IgD-negative memory B cell (primary cell): ENCODE results near the gene SMIM44. TPM values are rescaled to one million over a fixed set of nuclear protein-coding genes. Genes with fewer than 3 reads are reported as not detected.

Experiments used
- H3K27ac Mint-ChIP-seq, 3 donors: one replicate each; pipeline ENCODE4 v1.8.0; 2020 to 2022; ENCODE audit warnings: mild to moderate bottlenecking in 3 of 3, mixed read lengths in 3 of 3, moderate library complexity in 1 of 3
- H3K27me3 Mint-ChIP-seq: one replicate; pipeline ENCODE4 v1.8.0; 2021; ENCODE audit warnings: mixed read lengths
- H3K36me3 Mint-ChIP-seq: one replicate; pipeline ENCODE4 v1.8.0; 2020; ENCODE audit warnings: mild to moderate bottlenecking, mixed read lengths
- H3K4me1 Mint-ChIP-seq, 3 donors: one replicate each; pipeline ENCODE4 v1.8.0; 2020 to 2022; ENCODE audit warnings: mixed read lengths in 3 of 3, mild to moderate bottlenecking in 1 of 3
- H3K4me3 Mint-ChIP-seq, 4 donors: one replicate each; pipeline ENCODE4 v1.8.0; 2020 to 2022; ENCODE audit warnings: mild to moderate bottlenecking in 4 of 4, mixed read lengths in 4 of 4, moderate library complexity in 3 of 4
- H3K9me3 Mint-ChIP-seq, 3 donors: one replicate each; pipeline ENCODE4 v1.8.0; 2020 to 2021; ENCODE audit warnings: mixed read lengths in 3 of 3, mild to moderate bottlenecking in 1 of 3
- polyA plus RNA-seq: library from polyadenylated mRNA; unstranded; fragments of 300-500 nt; fragmentation: Illumina TruSeq; gene quantifications from one replicate; pipeline ENCODE4 v1.2.3, GENCODE V29; 2021

Gene SMIM44
- polyA plus RNA-seq, 1 donor from 2014 or later, result not detected

- peak overlapping the region; percentile 90 to 99 (median 98) for H3K27ac Mint-ChIP-seq
- no peaks in the 10 kb centered on the region for H3K27me3 Mint-ChIP-seq
- no peaks in the 10 kb centered on the region for H3K9me3 Mint-ChIP-seq
- peaks cover 12 to 15% (median 13%) of the 10 kb centered on the region in 3 donors for H3K4me1 Mint-ChIP-seq
- peaks cover 10% of the 10 kb centered on the region for H3K36me3 Mint-ChIP-seq
- peak overlapping the region; percentile 86 to 98 (median 95) for H3K4me3 Mint-ChIP-seq
Measured at GRCh38 chr19:3499738-3500428, 16.6 kb upstream of the SMIM44 start.

GRCh38 chr19:3497757-3498520 lies 14.7 kb upstream of the SMIM44 start:
- Mint-ChIP-seq H3K27ac (peak overlapping the region in 1 of 3 donors; percentile 90), H3K36me3 (peaks cover 10% of the 10 kb centered on the region), H3K4me3 (peak overlapping the region in 2 of 4 donors; percentile 76 to 78), H3K4me1 (peaks cover 10 to 15% (median 12%) of the 10 kb centered on the region in 3 donors), H3K9me3 (no peaks in the 10 kb centered on the region), H3K27me3 (no peaks in the 10 kb centered on the region)

GRCh38 chr19:3496392-3497273 lies 13.4 kb upstream of the SMIM44 start:
- Mint-ChIP-seq H3K36me3 (peaks cover 10% of the 10 kb centered on the region), H3K4me3 (peak overlapping the region in 1 of 4 donors; percentile 76), H3K27me3 (no peaks in the 10 kb centered on the region), H3K27ac (peak overlapping the region in 2 of 3 donors; percentile 19 to 39), H3K9me3 (no peaks in the 10 kb centered on the region), H3K4me1 (peaks cover 10 to 15% (median 12%) of the 10 kb centered on the region in 3 donors)

- peak overlapping the region in 1 of 3 donors; percentile 39 for H3K27ac Mint-ChIP-seq
- H3K4me3 Mint-ChIP-seq, result no peak overlapping the region
- H3K27me3 Mint-ChIP-seq, result no peaks in the 10 kb centered on the region
- peaks cover 8% of the 10 kb centered on the region for H3K36me3 Mint-ChIP-seq
- H3K4me1 Mint-ChIP-seq, result peaks cover 3 to 7% (median 6%) of the 10 kb centered on the region in 3 donors
- no peaks in the 10 kb centered on the region for H3K9me3 Mint-ChIP-seq
Measured at GRCh38 chr19:3494559-3494958, 11.3 kb upstream of the SMIM44 start.

- peaks cover 7% of the 10 kb centered on the region for H3K36me3 Mint-ChIP-seq
- H3K4me1 Mint-ChIP-seq, result peaks cover 1 to 5% (median 3%) of the 10 kb centered on the region in 3 donors
- no peak overlapping the region for H3K4me3 Mint-ChIP-seq
- no peaks in the 10 kb centered on the region for H3K27me3 Mint-ChIP-seq
- no peaks in the 10 kb centered on the region for H3K9me3 Mint-ChIP-seq
- no peak overlapping the region for H3K27ac Mint-ChIP-seq
Measured at GRCh38 chr19:3494051-3494450, 10.8 kb upstream of the SMIM44 start.

GRCh38 chr19:3493651-3494050 lies 10.4 kb upstream of the SMIM44 start:
- no peaks in the 10 kb centered on the region for H3K9me3 Mint-ChIP-seq
- H3K36me3 Mint-ChIP-seq, result peaks cover 7% of the 10 kb centered on the region
- H3K27ac Mint-ChIP-seq, result peak overlapping the region in 1 of 3 donors; percentile 39
- H3K4me1 Mint-ChIP-seq, result peaks cover 0 to 5% (median 0%) of the 10 kb centered on the region in 3 donors
- H3K4me3 Mint-ChIP-seq, result no peak overlapping the region
- no peaks in the 10 kb centered on the region for H3K27me3 Mint-ChIP-seq

- H3K9me3 Mint-ChIP-seq, result no peaks in the 10 kb centered on the region
Measured at GRCh38 chr19:3492919-3493318, 9.7 kb upstream of the SMIM44 start.

GRCh38 chr19:3492131-3492839 lies 9.0 kb upstream of the SMIM44 start:
- Mint-ChIP-seq H3K27ac (peak overlapping the region in 1 of 3 donors; percentile 18), H3K36me3 (peaks cover 5% of the 10 kb centered on the region), H3K4me1 (peaks cover 0 to 3% (median 0%) of the 10 kb centered on the region in 3 donors), H3K9me3 (no peaks in the 10 kb centered on the region), H3K4me3 (peak overlapping the region in 1 of 4 donors; percentile 37), H3K27me3 (no peaks in the 10 kb centered on the region)

More at GRCh38 chr19:3492919-3493318, 9.7 kb upstream of the SMIM44 start:
- peak overlapping the region in 1 of 3 donors; percentile 18 for H3K27ac Mint-ChIP-seq
- peaks cover 5% of the 10 kb centered on the region for H3K36me3 Mint-ChIP-seq
- no peaks in the 10 kb centered on the region for H3K27me3 Mint-ChIP-seq
- no peak overlapping the region for H3K4me3 Mint-ChIP-seq
- H3K4me1 Mint-ChIP-seq, result peaks cover 0 to 3% (median 0%) of the 10 kb centered on the region in 3 donors

- Mint-ChIP-seq H3K9me3 (no peaks in the 10 kb centered on the region), H3K36me3 (peaks cover 2% of the 10 kb centered on the region), H3K27ac (no peak overlapping the region), H3K4me3 (no peak overlapping the region), H3K4me1 (no peaks in the 10 kb centered on the region), H3K27me3 (no peaks in the 10 kb centered on the region)
Measured at GRCh38 chr19:3491396-3492119, 8.3 kb upstream of the SMIM44 start.

GRCh38 chr19:3482507-3483225 lies 575 bp downstream of the SMIM44 start:
- H3K36me3 Mint-ChIP-seq, result no peaks in the 10 kb centered on the region
- H3K4me3 Mint-ChIP-seq, result peak overlapping the region in 1 of 4 donors; percentile 54
- no peaks in the 10 kb centered on the region for H3K9me3 Mint-ChIP-seq
- H3K27me3 Mint-ChIP-seq, result peaks cover 3% of the 10 kb centered on the region
- no peak overlapping the region for H3K27ac Mint-ChIP-seq
- peaks cover 4 to 7% (median 5%) of the 10 kb centered on the region in 3 donors for H3K4me1 Mint-ChIP-seq

- Mint-ChIP-seq H3K4me3 (no peak overlapping the region), H3K27ac (no peak overlapping the region), H3K9me3 (no peaks in the 10 kb centered on the region), H3K4me1 (peaks cover 4 to 7% (median 5%) of the 10 kb centered on the region in 3 donors), H3K36me3 (no peaks in the 10 kb centered on the region), H3K27me3 (peaks cover 3% of the 10 kb centered on the region)
Measured at GRCh38 chr19:3481241-3482090, 1.8 kb downstream of the SMIM44 start.

- Mint-ChIP-seq H3K27me3 (peaks cover 3% of the 10 kb centered on the region), H3K36me3 (no peaks in the 10 kb centered on the region), H3K4me1 (peaks cover 4 to 7% (median 5%) of the 10 kb centered on the region in 3 donors), H3K27ac (peak within 1 kb of the TSS in 1 of 3 donors; percentile 43), H3K4me3 (peak within 1 kb of the TSS in 2 of 4 donors; percentile 17 to 78), H3K9me3 (no peaks in the 10 kb centered on the region)
Measured at GRCh38 chr19:3480383-3481091, 2.7 kb downstream of the SMIM44 start, which contains the start of gene SMIM24. Gene SMIM24 (minus strand): TSS chr19:3480525. CDS start chr19:3480463, 62 bp downstream.
